K562 (cell line): ENCODE results near the gene FBXO9. TPM values are rescaled to one million over a fixed set of nuclear protein-coding genes. Genes with fewer than 3 reads are reported as not detected.

Source experiments
- ATAC-seq: fragments of 200-7000 bp; cut with Tn5 transposase; 3 replicates; pipeline ENCODE4 v1.9.1; 2020; ENCODE audit warnings: moderate library complexity
- BruUV-seq: library from RNA; stranded (reverse); fragments of 400-500 nt; replicated peaks from 2 replicates; lab custom pipeline; 2021; lab: Mats Ljungman, UMichigan
- CTCF ChIA-PET: fragments of 300-600 bp; formaldehyde crosslinking; extraction: SDS; loops from one replicate; lab custom pipeline; 2021; ENCODE audit warnings: low intra/inter-chr PET ratio; lab: Yijun Ruan, JAX
- POLR2A ChIA-PET: fragments of 300-600, 350-650 bp; sonication (Branson Sonifier 250); formaldehyde crosslinking; extraction: SDS; loops from one replicate; lab custom pipeline; 2021; ENCODE audit warnings: antibody characterized with exemption, inconsistent platforms; lab: Yijun Ruan, JAX
- DNase-seq, 4 experiments: peaks; one replicate each; pipeline versions ENCODE4 v3.0.0 to v3.0.0-alpha.2; 2011 to 2018; ENCODE audit warnings: low spot score in 3 of 4, mixed read lengths in 3 of 4; ENCODE audit errors: extremely low read depth in 1 of 4
- FAIRE-seq: peaks from 2 replicates; lab custom pipeline; 2011; peaks lifted over from hg19 to GRCh38; lab: Jason Lieb, UNC
- H2AFZ ChIP-seq: 2 replicates; pipeline ENCODE4 v1.6.0; 2011; ENCODE audit warnings: low read depth, low read length, control low read depth, inconsistent platforms
- H3K27ac ChIP-seq: fragments of 200-600 bp; 3 replicates; pipeline ENCODE4 v1.8.0; 2011; ENCODE audit warnings: low read depth, mild to moderate bottlenecking, control low read depth, inconsistent platforms, low read length, moderate library complexity, mixed read lengths; ENCODE audit errors: extremely low read depth
- H3K27me3 ChIP-seq, 2 experiments: fragments of 300-600 bp in 1 of 2; 2 replicates in 1 of 2; 3 replicates in 1 of 2; pipeline versions ENCODE4 v1.6.0 to v1.8.0; 2011; ENCODE audit warnings: inconsistent platforms in 2 of 2, low read length in 2 of 2, mild to moderate bottlenecking in 1 of 2, mixed read lengths in 1 of 2, moderate library complexity in 1 of 2; ENCODE audit not compliant: control insufficient read depth in 2 of 2, insufficient read depth in 2 of 2
- H3K36me3 ChIP-seq: fragments of 300-600 bp; 3 replicates; pipeline ENCODE4 v1.8.0; 2011; ENCODE audit warnings: mild to moderate bottlenecking, low read length, inconsistent platforms; ENCODE audit not compliant: control insufficient read depth, insufficient read depth
- H3K4me1 ChIP-seq, 2 experiments: fragments of 200-600 bp in 1 of 2; replicated peaks in 1 of 2; 2 replicates in 1 of 2; 3 replicates in 1 of 2; pipeline versions ENCODE4 v1.5.1 to v1.8.0; 2011; ENCODE audit warnings: inconsistent platforms in 2 of 2, low read length in 2 of 2, mild to moderate bottlenecking in 1 of 2, mixed read lengths in 1 of 2, moderate library complexity in 1 of 2; ENCODE audit not compliant: control insufficient read depth in 2 of 2, insufficient read depth in 2 of 2
- H3K4me2 ChIP-seq: 2 replicates; pipeline ENCODE4 v1.6.1; 2011; ENCODE audit warnings: low read length, control low read depth, inconsistent platforms, mixed read lengths; ENCODE audit not compliant: insufficient read depth
- H3K4me3 ChIP-seq: fragments of 200-600 bp; sonication (generic), shearing (Covaris generic); 2 replicates; pipeline ENCODE4 v1.5.1; 2016; ENCODE audit warnings: control low read depth, inconsistent platforms
- H3K79me2 ChIP-seq: fragments of 200-600 bp; 3 replicates; pipeline ENCODE4 v1.8.0; 2011; ENCODE audit warnings: low read length, inconsistent platforms; ENCODE audit not compliant: control insufficient read depth, insufficient read depth
- H3K9ac ChIP-seq, 2 experiments: 2 replicates each; pipeline versions ENCODE4 v1.6.0 to v1.6.1; 2011; ENCODE audit warnings: low read depth in 2 of 2, low read length in 2 of 2, control low read depth in 1 of 2, inconsistent platforms in 1 of 2, mild to moderate bottlenecking in 1 of 2, mixed read lengths in 1 of 2; ENCODE audit not compliant: insufficient read depth in 1 of 2
- H3K9me1 ChIP-seq: one replicate; pipeline ENCODE4 v1.6.0; 2011; ENCODE audit warnings: inconsistent platforms, mild to moderate bottlenecking, low read length, moderate library complexity; ENCODE audit not compliant: control insufficient read depth, insufficient read depth
- H3K9me3 ChIP-seq: replicated peaks from 2 replicates; pipeline ENCODE4 v1.5.1; 2011; ENCODE audit warnings: low read depth, low read length, inconsistent platforms; ENCODE audit not compliant: control insufficient read depth, insufficient read depth
- H4K20me1 ChIP-seq: replicated peaks from 2 replicates; pipeline ENCODE4 v1.6.1; 2011; ENCODE audit warnings: low read length, inconsistent platforms, mixed read lengths; ENCODE audit not compliant: control insufficient read depth, insufficient read depth
- ZBTB40 ChIP-seq, 2 experiments: fragments of 450-650 bp in 1 of 2; sonication (generic) in 1 of 2; formaldehyde crosslinking in 1 of 2; IDR thresholded peaks; 2 replicates each; pipeline versions ENCODE4 v1.7.1 to v1.9.0; 2016 to 2022; ENCODE audit warnings: inconsistent platforms in 1 of 2, mild to moderate bottlenecking in 1 of 2, missing genetic modification reagents in 1 of 2
- ZNF232 ChIP-seq: sonication (generic); formaldehyde crosslinking; IDR thresholded peaks from 2 replicates; pipeline ENCODE4 v1.8.0; 2022; ENCODE audit warnings: mild to moderate bottlenecking, missing genetic modification reagents
- WGBS: fragments of 100-300 bp; shearing (Covaris generic); methylation state at CpG from one replicate; pipeline ENCODE4 v1.1.6; 2016; ENCODE audit warnings: low coverage, mixed read lengths; ENCODE audit not compliant: insufficient coverage; ENCODE audit errors: missing lambda C conversion rate; 5-methylcytosine and 5-hydroxymethylcytosine counted together
- in situ Hi-C: fragments of 300-500 bp; cut with MboI; formaldehyde crosslinking; loops from 4 replicates; pipeline ENCODE4 v1.15.0; 2018; ENCODE audit warnings: inconsistent platforms, mixed read lengths
- intact Hi-C: fragments of 100-400 bp; cut with micrococcal nuclease; formaldehyde crosslinking; loops from 2 replicates; pipeline ENCODE4 v1.14.2; 2022
- polyA plus RNA-seq, 8 experiments: library from polyadenylated mRNA; depleted of rRNA in 4 of 8; stranded (reverse) in 5 of 8; unstranded in 3 of 8; fragments of >200 nt; fragmentation: Nextera tagmentation in 2 of 8; fragmentation: Illumina TruSeq in 1 of 8; extraction: Ambion mirVana in 2 of 8; extraction: Trizol in 1 of 8; gene quantifications; 2 replicates each; pipeline versions ENCODE4 v1.2.1 to v1.2.3, GENCODE V29; 2011 to 2014; ENCODE audit warnings: inconsistent platforms in 1 of 8, missing spikeins in 1 of 8
- total RNA-seq, 7 experiments: library from RNA; depleted of rRNA in 6 of 7; stranded (reverse); fragments of >200 nt in 6 of 7; fragmentation: Illumina TruSeq in 2 of 7; extraction: Trizol in 2 of 7; gene quantifications; 2 replicates each; pipeline versions ENCODE4 v1.2.1 to v1.2.3, GENCODE V29; 2011 to 2021; ENCODE audit warnings: low replicate concordance in 1 of 7

Gene FBXO9
- total and polyA plus RNA-seq, 9 of the 15 experiments (the other 6 are each of a cell fraction or from before 2014, with no cell fraction given), result 10.1 to 85.3 (median 51.4) TPM

- Histone ChIP-seq H3K4me3 (no peak overlapping the region), H2AFZ (no peak overlapping the region), H3K9ac (no peak overlapping the region), H4K20me1 (no peaks in the 10 kb centered on the region), H3K9me3 (no peaks in the 10 kb centered on the region), H3K36me3 (no peaks in the 10 kb centered on the region), H3K4me2 (no peak overlapping the region), H3K27me3 (peaks cover 4 to 32% of the 10 kb centered on the region in 2 experiments; a peak in 3 of 5 replicates), H3K9me1 (no peaks in the 10 kb centered on the region), H3K4me1 (peaks cover 3 to 8% of the 10 kb centered on the region in 2 experiments; a peak in 2 of 5 replicates), H3K27ac (no peak overlapping the region), H3K79me2 (no peaks in the 10 kb centered on the region)
- intact Hi-C loops, result no loop called here
- no peak for ATAC-seq
- TF ChIP-seq ZNF232 (CRISPR knock-in tag) (no peak), ZBTB40 (IDR thresholded peaks at IDR 0.05) (peak; percentile 84), ZBTB40 (CRISPR knock-in tag; IDR thresholded peaks at IDR 0.05) (peak; percentile 76)
- no peak for DNase-seq
- FAIRE-seq, result no peak
- ChIA-PET POLR2A (no interaction called here), CTCF (no interaction called here)
- in situ Hi-C loops, result no loop called here
- BruUV-seq, result no TSS peak
- WGBS, result 4% methylated on average over 3 of the region's 3 CpGs
Observed at GRCh38 chr6:53136000-53136609, 70.9 kb downstream of the FBXO9 start.
